Measurements from ENCODE around the gene TTC34.

The TTC34 gene

DNA sequence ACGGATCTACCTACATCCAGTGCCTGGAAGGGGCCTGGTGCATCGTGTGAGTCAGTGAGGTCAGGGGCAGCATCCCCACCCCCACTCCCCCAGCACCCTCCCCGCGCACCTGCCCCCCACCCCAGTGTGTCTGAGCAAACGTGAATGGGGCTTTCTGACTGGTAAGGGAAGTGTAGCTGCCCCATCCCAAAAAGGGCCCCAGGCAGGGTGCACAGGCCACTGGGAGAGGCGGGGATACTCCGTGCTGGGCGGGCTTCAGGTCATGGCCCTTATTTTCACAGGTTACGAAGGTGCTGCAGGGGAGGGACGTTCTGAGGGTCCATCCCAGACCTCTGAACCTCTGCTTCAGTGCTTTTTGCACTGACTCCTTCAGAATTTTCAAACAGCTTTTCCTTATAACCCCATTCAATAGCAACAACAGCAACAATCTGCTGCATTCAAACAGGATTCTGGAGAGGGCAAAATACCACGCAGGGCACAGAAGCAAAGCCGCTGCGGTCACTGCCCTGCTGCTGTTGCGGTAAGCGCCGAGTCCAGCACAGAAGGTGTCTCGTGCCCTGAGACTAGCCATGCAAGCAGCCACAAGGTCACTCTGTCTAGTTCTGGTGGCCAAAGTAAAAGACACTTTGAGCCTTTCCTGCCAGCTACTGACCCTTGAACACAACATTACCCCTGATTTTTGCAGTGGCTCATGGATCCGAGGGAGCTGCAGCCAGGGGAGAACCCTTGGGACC is 10.3 kb downstream of the TTC34 start:
- ATAC-seq (ENCODE audit: insufficient read depth, low read depth), result no peak
- H3K9me3 ChIP-seq (ENCODE audit: insufficient read depth, low read length, severe bottlenecking), result peaks cover 10% of the 10 kb centered on the region

GRCh38 chr1:2789986-2790581 is 11.4 kb downstream of the TTC34 start:
- DNase-seq, result no peak
- Histone ChIP-seq H3K36me3 (ENCODE audit: insufficient read depth, low read length) (no peaks in the 10 kb centered on the region), H3K9me3 (ENCODE audit: insufficient read depth, low read length, severe bottlenecking) (peaks cover 10% of the 10 kb centered on the region), H3K4me1 (ENCODE audit: insufficient read depth, low read length) (no peaks in the 10 kb centered on the region), H3K4me3 (ENCODE audit: low read depth in 1 of 2, low read length in 2 of 2) (no peak overlapping the region), H3K79me2 (ENCODE audit: insufficient read depth, low read length) (no peaks in the 10 kb centered on the region), H3K27me3 (ENCODE audit: insufficient read depth, low read length, poor library complexity) (no peaks in the 10 kb centered on the region), H2AFZ (ENCODE audit: low read depth, low read length) (no peak overlapping the region), H3K27ac (ENCODE audit: low read length) (no peak overlapping the region), H3K4me2 (ENCODE audit: insufficient read depth, low read length) (no peak overlapping the region), H4K20me1 (ENCODE audit: insufficient read depth, low read length) (peaks cover 7% of the 10 kb centered on the region; the same call in 1 of the 2 replicates), H3K9ac (ENCODE audit: low read depth, low read length) (no peak overlapping the region)
- TF ChIP-seq EZH2 (IDR thresholded peaks at IDR 0.05; ENCODE audit: borderline replicate concordance, low read depth, low read length, severe bottlenecking), result no peak
- TF ChIP-seq, protein P1, sequence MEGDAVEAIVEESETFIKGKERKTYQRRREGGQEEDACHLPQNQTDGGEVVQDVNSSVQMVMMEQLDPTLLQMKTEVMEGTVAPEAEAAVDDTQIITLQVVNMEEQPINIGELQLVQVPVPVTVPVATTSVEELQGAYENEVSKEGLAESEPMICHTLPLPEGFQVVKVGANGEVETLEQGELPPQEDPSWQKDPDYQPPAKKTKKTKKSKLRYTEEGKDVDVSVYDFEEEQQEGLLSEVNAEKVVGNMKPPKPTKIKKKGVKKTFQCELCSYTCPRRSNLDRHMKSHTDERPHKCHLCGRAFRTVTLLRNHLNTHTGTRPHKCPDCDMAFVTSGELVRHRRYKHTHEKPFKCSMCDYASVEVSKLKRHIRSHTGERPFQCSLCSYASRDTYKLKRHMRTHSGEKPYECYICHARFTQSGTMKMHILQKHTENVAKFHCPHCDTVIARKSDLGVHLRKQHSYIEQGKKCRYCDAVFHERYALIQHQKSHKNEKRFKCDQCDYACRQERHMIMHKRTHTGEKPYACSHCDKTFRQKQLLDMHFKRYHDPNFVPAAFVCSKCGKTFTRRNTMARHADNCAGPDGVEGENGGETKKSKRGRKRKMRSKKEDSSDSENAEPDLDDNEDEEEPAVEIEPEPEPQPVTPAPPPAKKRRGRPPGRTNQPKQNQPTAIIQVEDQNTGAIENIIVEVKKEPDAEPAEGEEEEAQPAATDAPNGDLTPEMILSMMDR (IDR thresholded peaks at IDR 0.05; ENCODE audit: borderline replicate concordance, extremely low read depth, low read length, poor library complexity, severe bottlenecking), result no peak
- ATAC-seq (ENCODE audit: insufficient read depth, low read depth), result no peak

More for the DNA sequence above, 10.3 kb downstream of the TTC34 start:
- Histone ChIP-seq H3K27ac (ENCODE audit: low read length) (no peak overlapping the region), H3K4me3 (ENCODE audit: low read depth in 1 of 2, low read length in 2 of 2) (no peak overlapping the region), H3K9ac (ENCODE audit: low read depth, low read length) (no peak overlapping the region), H3K4me2 (ENCODE audit: insufficient read depth, low read length) (no peak overlapping the region), H3K36me3 (ENCODE audit: insufficient read depth, low read length) (no peaks in the 10 kb centered on the region), H3K27me3 (ENCODE audit: insufficient read depth, low read length, poor library complexity) (no peaks in the 10 kb centered on the region), H4K20me1 (ENCODE audit: insufficient read depth, low read length) (peaks cover 7% of the 10 kb centered on the region; the same call in 1 of the 2 replicates), H3K79me2 (ENCODE audit: insufficient read depth, low read length) (no peaks in the 10 kb centered on the region), H2AFZ (ENCODE audit: low read depth, low read length) (no peak overlapping the region), H3K4me1 (ENCODE audit: insufficient read depth, low read length) (no peaks in the 10 kb centered on the region)
- no peak for DNase-seq
- TF ChIP-seq, protein P1 (IDR thresholded peaks at IDR 0.05; ENCODE audit: borderline replicate concordance, extremely low read depth, low read length, poor library complexity, severe bottlenecking), result no peak

- DNase-seq, result no peak
- peaks cover 8% of the 10 kb centered on the region for H3K9me3 ChIP-seq (ENCODE audit: insufficient read depth, low read length, severe bottlenecking)
Measured at GRCh38 chr1:2789164-2789985, 12.1 kb downstream of the TTC34 start.

More at GRCh38 chr1:2789164-2789985, 12.1 kb downstream of the TTC34 start:
- TF ChIP-seq, protein P1 (IDR thresholded peaks at IDR 0.05; ENCODE audit: borderline replicate concordance, extremely low read depth, low read length, poor library complexity, severe bottlenecking), result no peak
- TF ChIP-seq EZH2 (IDR thresholded peaks at IDR 0.05; ENCODE audit: borderline replicate concordance, low read depth, low read length, severe bottlenecking), result no peak
- H2AFZ ChIP-seq (ENCODE audit: low read depth, low read length), result no peak overlapping the region
- no peaks in the 10 kb centered on the region for H3K27me3 ChIP-seq (ENCODE audit: insufficient read depth, low read length, poor library complexity)
- no peaks in the 10 kb centered on the region for H3K36me3 ChIP-seq (ENCODE audit: insufficient read depth, low read length)
- H3K4me1 ChIP-seq (ENCODE audit: insufficient read depth, low read length), result no peaks in the 10 kb centered on the region
- no peak overlapping the region for H3K9ac ChIP-seq (ENCODE audit: low read depth, low read length)
- H4K20me1 ChIP-seq (ENCODE audit: insufficient read depth, low read length), result peaks cover 7% of the 10 kb centered on the region; the same call in 1 of the 2 replicates
- no peak overlapping the region for H3K4me2 ChIP-seq (ENCODE audit: insufficient read depth, low read length)
- H3K79me2 ChIP-seq (ENCODE audit: insufficient read depth, low read length), result no peaks in the 10 kb centered on the region
- no peak for ATAC-seq (ENCODE audit: insufficient read depth, low read depth)
- no peak overlapping the region for H3K4me3 ChIP-seq (ENCODE audit: low read depth in 1 of 2, low read length in 2 of 2)
- H3K27ac ChIP-seq (ENCODE audit: low read length), result no peak overlapping the region

Measured in DND-41 (cell line).